K562 (cell line): ENCODE measurements around the gene EIF4E. TPM values are rescaled to one million over a fixed set of nuclear protein-coding genes. Genes with fewer than 3 reads are reported as not detected.

Experiments used
- ATAC-seq: fragments of 200-7000 bp; cut with Tn5 transposase; 3 replicates; pipeline ENCODE4 v1.9.1; 2020; ENCODE audit warnings: moderate library complexity
- BruUV-seq: library from RNA; stranded (reverse); fragments of 400-500 nt; replicated peaks from 2 replicates; lab custom pipeline; 2021; lab: Mats Ljungman, UMichigan
- CTCF ChIA-PET: fragments of 300-600 bp; formaldehyde crosslinking; extraction: SDS; loops from one replicate; lab custom pipeline; 2021; ENCODE audit warnings: low intra/inter-chr PET ratio; lab: Yijun Ruan, JAX
- POLR2A ChIA-PET: fragments of 300-600, 350-650 bp; sonication (Branson Sonifier 250); formaldehyde crosslinking; extraction: SDS; loops from one replicate; lab custom pipeline; 2021; ENCODE audit warnings: antibody characterized with exemption, inconsistent platforms; lab: Yijun Ruan, JAX
- DNase-seq, 4 experiments: peaks; one replicate each; pipeline versions ENCODE4 v3.0.0 to v3.0.0-alpha.2; 2011 to 2018; ENCODE audit warnings: low spot score in 3 of 4, mixed read lengths in 3 of 4; ENCODE audit errors: extremely low read depth in 1 of 4
- FAIRE-seq: peaks from 2 replicates; lab custom pipeline; 2011; peaks lifted over from hg19 to GRCh38; lab: Jason Lieb, UNC
- H2AFZ ChIP-seq: 2 replicates; pipeline ENCODE4 v1.6.0; 2011; ENCODE audit warnings: low read depth, low read length, control low read depth, inconsistent platforms
- H3K27ac ChIP-seq: fragments of 200-600 bp; 3 replicates; pipeline ENCODE4 v1.8.0; 2011; ENCODE audit warnings: low read depth, mild to moderate bottlenecking, control low read depth, inconsistent platforms, low read length, moderate library complexity, mixed read lengths; ENCODE audit errors: extremely low read depth
- H3K27me3 ChIP-seq, 2 experiments: fragments of 300-600 bp in 1 of 2; 2 replicates in 1 of 2; 3 replicates in 1 of 2; pipeline versions ENCODE4 v1.6.0 to v1.8.0; 2011; ENCODE audit warnings: inconsistent platforms in 2 of 2, low read length in 2 of 2, mild to moderate bottlenecking in 1 of 2, mixed read lengths in 1 of 2, moderate library complexity in 1 of 2; ENCODE audit not compliant: control insufficient read depth in 2 of 2, insufficient read depth in 2 of 2
- H3K36me3 ChIP-seq: fragments of 300-600 bp; 3 replicates; pipeline ENCODE4 v1.8.0; 2011; ENCODE audit warnings: mild to moderate bottlenecking, low read length, inconsistent platforms; ENCODE audit not compliant: control insufficient read depth, insufficient read depth
- H3K4me1 ChIP-seq, 2 experiments: fragments of 200-600 bp in 1 of 2; replicated peaks in 1 of 2; 2 replicates in 1 of 2; 3 replicates in 1 of 2; pipeline versions ENCODE4 v1.5.1 to v1.8.0; 2011; ENCODE audit warnings: inconsistent platforms in 2 of 2, low read length in 2 of 2, mild to moderate bottlenecking in 1 of 2, mixed read lengths in 1 of 2, moderate library complexity in 1 of 2; ENCODE audit not compliant: control insufficient read depth in 2 of 2, insufficient read depth in 2 of 2
- H3K4me2 ChIP-seq: 2 replicates; pipeline ENCODE4 v1.6.1; 2011; ENCODE audit warnings: low read length, control low read depth, inconsistent platforms, mixed read lengths; ENCODE audit not compliant: insufficient read depth
- H3K4me3 ChIP-seq: fragments of 200-600 bp; sonication (generic), shearing (Covaris generic); 2 replicates; pipeline ENCODE4 v1.5.1; 2016; ENCODE audit warnings: control low read depth, inconsistent platforms
- H3K79me2 ChIP-seq: fragments of 200-600 bp; 3 replicates; pipeline ENCODE4 v1.8.0; 2011; ENCODE audit warnings: low read length, inconsistent platforms; ENCODE audit not compliant: control insufficient read depth, insufficient read depth
- H3K9ac ChIP-seq, 2 experiments: 2 replicates each; pipeline versions ENCODE4 v1.6.0 to v1.6.1; 2011; ENCODE audit warnings: low read depth in 2 of 2, low read length in 2 of 2, control low read depth in 1 of 2, inconsistent platforms in 1 of 2, mild to moderate bottlenecking in 1 of 2, mixed read lengths in 1 of 2; ENCODE audit not compliant: insufficient read depth in 1 of 2
- H3K9me1 ChIP-seq: one replicate; pipeline ENCODE4 v1.6.0; 2011; ENCODE audit warnings: inconsistent platforms, mild to moderate bottlenecking, low read length, moderate library complexity; ENCODE audit not compliant: control insufficient read depth, insufficient read depth
- H3K9me3 ChIP-seq: replicated peaks from 2 replicates; pipeline ENCODE4 v1.5.1; 2011; ENCODE audit warnings: low read depth, low read length, inconsistent platforms; ENCODE audit not compliant: control insufficient read depth, insufficient read depth
- H4K20me1 ChIP-seq: replicated peaks from 2 replicates; pipeline ENCODE4 v1.6.1; 2011; ENCODE audit warnings: low read length, inconsistent platforms, mixed read lengths; ENCODE audit not compliant: control insufficient read depth, insufficient read depth
- CEBPZ ChIP-seq: fragments of 150-350 bp; IDR thresholded peaks from 2 replicates; pipeline ENCODE4 v1.6.1; 2014; ENCODE audit warnings: low read depth, mild to moderate bottlenecking, low read length, borderline replicate concordance
- CREB1 ChIP-seq, 2 experiments: sonication (generic) in 1 of 2; formaldehyde crosslinking in 1 of 2; IDR thresholded peaks; 2 replicates each; pipeline versions ENCODE4 v1.6.1 to v1.8.0; 2012 to 2022; ENCODE audit warnings: inconsistent platforms in 1 of 2, mild to moderate bottlenecking in 1 of 2, missing genetic modification reagents in 1 of 2, moderate library complexity in 1 of 2
- CXXC5 ChIP-seq: fragments of 250-450 bp; sonication (Bioruptor Pico); IDR thresholded peaks from 2 replicates; pipeline ENCODE4 v1.8.0; 2022; ENCODE audit warnings: inconsistent platforms, mild to moderate bottlenecking, moderate library complexity
- DACH1 ChIP-seq: fragments of 450-650 bp; IDR thresholded peaks from 2 replicates; pipeline ENCODE4 v1.6.1; 2018; ENCODE audit not compliant: partially characterized antibody
- ESRRB ChIP-seq: fragments of 250-450 bp; sonication (Bioruptor Pico); IDR thresholded peaks from 2 replicates; pipeline ENCODE4 v1.5.0; 2020; ENCODE audit warnings: mild to moderate bottlenecking, moderate library complexity, borderline replicate concordance
- KHSRP ChIP-seq: fragments of 450-650 bp; IDR thresholded peaks from 2 replicates; pipeline ENCODE4 v1.6.1; 2017
- NFIC ChIP-seq: fragments of 450-650 bp; IDR thresholded peaks from 2 replicates; pipeline ENCODE4 v1.6.1; 2017; ENCODE audit warnings: mild to moderate bottlenecking, inconsistent platforms
- PML ChIP-seq: IDR thresholded peaks from 2 replicates; pipeline ENCODE4 v1.6.1; 2012; ENCODE audit warnings: low read length, inconsistent platforms
- POLR2G ChIP-seq: fragments of 200-400 bp; formaldehyde crosslinking; IDR thresholded peaks from 2 replicates; pipeline ENCODE4 v1.6.1; 2017; ENCODE audit warnings: low read depth, mild to moderate bottlenecking, antibody characterized with exemption, low read length, moderate library complexity
- SMAD2 ChIP-seq: fragments of 150-350 bp; IDR thresholded peaks from 2 replicates; pipeline ENCODE4 v1.6.1; 2014; ENCODE audit warnings: low read depth, mild to moderate bottlenecking, low read length
- SRSF3 ChIP-seq: fragments of 200-400 bp; formaldehyde crosslinking; IDR thresholded peaks from 2 replicates; pipeline ENCODE4 v1.6.1; 2016; ENCODE audit warnings: mild to moderate bottlenecking, low read length, moderate library complexity; ENCODE audit not compliant: insufficient read depth
- TBP ChIP-seq: optimal IDR thresholded peaks from 2 replicates; pipeline ENCODE3; 2011; ENCODE audit warnings: low read depth, low read length, improper control_type of control experiment
- ZBTB11 ChIP-seq, 3 experiments: fragments of 200-800 bp in 1 of 3; fragments of 250-450 bp in 1 of 3; fragments of 450-650 bp in 1 of 3; sonication (Bioruptor Pico) in 1 of 3; sonication (Bioruptor generic) in 1 of 3; formaldehyde crosslinking in 1 of 3; IDR thresholded peaks; 2 replicates each; pipeline versions ENCODE4 v1.6.1 to v1.8.0; 2016 to 2022; ENCODE audit warnings: mild to moderate bottlenecking in 2 of 3, missing genetic modification characterization in 2 of 3, missing compliant biosample characterization in 1 of 3, moderate library complexity in 1 of 3
- ZC3H8 ChIP-seq: fragments of 450-650 bp; IDR thresholded peaks from 2 replicates; pipeline ENCODE4 v1.6.1; 2017
- ZNF134 ChIP-seq: fragments of 250-450 bp; sonication (Bioruptor Pico); conservative IDR thresholded peaks from 2 replicates; pipeline ENCODE4 v1.4.0; 2020
- ZNF445 ChIP-seq: fragments of 250-450 bp; sonication (Bioruptor Pico); IDR thresholded peaks from 2 replicates; pipeline ENCODE4 v1.4.0; 2020; ENCODE audit warnings: low read depth, mild to moderate bottlenecking, moderate library complexity
- ZNF551 ChIP-seq: fragments of 250-450 bp; sonication (Bioruptor Pico); IDR thresholded peaks from 2 replicates; pipeline ENCODE4 v1.5.0; 2021; ENCODE audit warnings: mild to moderate bottlenecking, moderate library complexity
- ZNF764 ChIP-seq: fragments of 250-450 bp; sonication (Bioruptor Pico); IDR thresholded peaks from 2 replicates; pipeline ENCODE4 v1.4.0; 2020; ENCODE audit warnings: low read depth, mild to moderate bottlenecking, moderate library complexity
- in situ Hi-C: fragments of 300-500 bp; cut with MboI; formaldehyde crosslinking; loops from 4 replicates; pipeline ENCODE4 v1.15.0; 2018; ENCODE audit warnings: inconsistent platforms, mixed read lengths
- intact Hi-C: fragments of 100-400 bp; cut with micrococcal nuclease; formaldehyde crosslinking; loops from 2 replicates; pipeline ENCODE4 v1.14.2; 2022
- polyA plus RNA-seq, 8 experiments: library from polyadenylated mRNA; depleted of rRNA in 4 of 8; stranded (reverse) in 5 of 8; unstranded in 3 of 8; fragments of >200 nt; fragmentation: Nextera tagmentation in 2 of 8; fragmentation: Illumina TruSeq in 1 of 8; extraction: Ambion mirVana in 2 of 8; extraction: Trizol in 1 of 8; gene quantifications; 2 replicates each; pipeline versions ENCODE4 v1.2.1 to v1.2.3, GENCODE V29; 2011 to 2014; ENCODE audit warnings: inconsistent platforms in 1 of 8, missing spikeins in 1 of 8
- total RNA-seq, 7 experiments: library from RNA; depleted of rRNA in 6 of 7; stranded (reverse); fragments of >200 nt in 6 of 7; fragmentation: Illumina TruSeq in 2 of 7; extraction: Trizol in 2 of 7; gene quantifications; 2 replicates each; pipeline versions ENCODE4 v1.2.1 to v1.2.3, GENCODE V29; 2011 to 2021; ENCODE audit warnings: low replicate concordance in 1 of 7

The EIF4E gene
- total and polyA plus RNA-seq, 9 of the 15 experiments (the other 6 are each of a cell fraction or from before 2014, with no cell fraction given), result 164 to 489 (median 179) TPM

- peaks cover 99% of the 10 kb centered on the region for H3K79me2 ChIP-seq
- no TSS peak for BruUV-seq
- no peaks in the 10 kb centered on the region for H3K9me3 ChIP-seq
- H3K9ac ChIP-seq, result no peak overlapping the region
- H2AFZ ChIP-seq, result no peak overlapping the region
- no peak overlapping the region for H3K27ac ChIP-seq
- no peak for FAIRE-seq
- CTCF ChIA-PET, result no interaction called here
- no peak for DNase-seq
- no peak overlapping the region for H3K4me3 ChIP-seq
- H3K9me1 ChIP-seq, result no peaks in the 10 kb centered on the region
- POLR2A ChIA-PET, result no interaction called here
- H3K36me3 ChIP-seq, result peaks cover 58% of the 10 kb centered on the region
- peaks cover 10% of the 10 kb centered on the region; the same call in 1 of the 2 replicates for H4K20me1 ChIP-seq
- H3K4me2 ChIP-seq, result no peak overlapping the region
- ATAC-seq, result no peak
- in situ Hi-C loops (no loop called here), intact Hi-C loops (no loop called here)
- peaks cover 2 to 4% of the 10 kb centered on the region in 2 experiments; a peak in 3 of 5 replicates for H3K4me1 ChIP-seq
- H3K27me3 ChIP-seq, result no peaks in the 10 kb centered on the region
- TF ChIP-seq POLR2G (no peak), KHSRP (no peak), ZNF134 (CRISPR knock-in tag) (no peak), ZNF551 (CRISPR knock-in tag) (no peak), CXXC5 (CRISPR knock-in tag) (no peak), ZC3H8 (no peak), SMAD2 (no peak), ZBTB11 (CRISPR knock-in tag; IDR thresholded peaks at IDR 0.05) (no peak), DACH1 (no peak), TBP (no peak), ESRRB (CRISPR knock-in tag) (no peak), ZNF764 (CRISPR knock-in tag) (no peak), ZNF445 (no peak), CREB1 (IDR thresholded peaks at IDR 0.05) (no peak), CREB1 (CRISPR knock-in tag; IDR thresholded peaks at IDR 0.05) (no peak), SRSF3 (no peak), CEBPZ (no peak), PML (no peak), NFIC (no peak)
These were observed 23.1 kb downstream of the EIF4E start for GRCh38 chr4:98905839-98906238.
